GM19238 (cell line): ENCODE data around the gene MPP7.

Experiments
- DNase-seq: peaks from one replicate; pipeline ENCODE4 v3.0.0; 2011; ENCODE audit warnings: low spot score; ENCODE audit not compliant: insufficient read length

MPP7 gene

DNA sequence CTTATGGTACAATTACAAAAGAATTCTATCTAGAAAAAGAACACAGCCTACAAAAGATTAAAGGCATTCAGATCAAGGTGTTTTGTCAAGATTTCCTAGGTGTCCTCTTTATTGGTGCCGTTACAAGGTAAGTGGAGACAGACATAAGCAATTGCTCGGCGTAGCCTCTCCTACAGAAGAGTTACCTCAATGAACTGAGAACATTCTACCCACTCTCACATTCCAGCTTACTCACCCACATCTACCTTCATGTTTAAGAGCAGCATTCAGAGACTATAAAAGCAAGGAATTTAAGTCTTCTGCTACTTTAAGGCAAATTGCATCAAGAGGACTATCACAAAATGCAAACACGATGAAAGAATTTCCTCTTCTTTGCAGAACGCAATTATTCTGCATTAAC is 29.5 kb downstream of the MPP7 start:
- no peak for DNase-seq

GRCh38 chr10:28269842-28270456 is 32.9 kb downstream of the MPP7 start:
- DNase-seq: no peak

GRCh38 chr10:28266449-28267224 is 36.2 kb downstream of the MPP7 start:
- no peak for DNase-seq

DNA sequence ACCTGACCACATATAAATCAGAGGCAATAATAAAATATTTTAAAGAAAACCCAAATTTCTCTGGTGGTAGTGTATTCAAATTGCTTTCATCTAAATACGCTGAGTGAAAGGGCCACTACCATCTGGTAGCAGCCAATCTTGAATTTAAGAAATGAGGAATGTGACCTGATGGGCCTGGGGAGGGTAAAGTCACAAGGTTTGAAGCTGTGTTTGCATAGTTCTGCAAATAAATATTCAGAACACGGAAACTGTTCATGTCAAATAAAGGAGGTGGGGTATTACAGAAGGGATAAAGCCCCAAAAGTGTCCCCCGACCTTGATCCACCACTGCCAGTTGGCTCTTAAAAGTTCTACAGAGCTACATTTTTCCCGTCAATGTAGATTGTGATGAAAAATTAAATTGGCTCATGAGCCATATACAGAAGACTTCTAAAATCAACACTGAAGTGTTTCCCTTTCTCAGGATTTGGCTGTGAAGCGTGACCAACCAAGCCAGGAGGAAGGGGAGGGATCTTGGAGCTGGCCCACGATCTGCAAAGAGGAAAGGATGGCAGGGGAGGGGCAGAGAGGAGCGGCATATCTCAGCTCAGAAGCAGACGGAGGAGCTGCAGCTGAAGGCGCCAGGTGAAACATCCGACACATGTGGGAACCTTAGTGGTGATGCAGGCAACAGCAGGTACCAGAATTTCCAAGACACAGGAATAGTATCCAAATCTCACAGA is 39.6 kb downstream of the MPP7 start:
- no peak for DNase-seq

- DNase-seq: no peak
Measured at GRCh38 chr10:28256776-28257175, 46.1 kb downstream of the MPP7 start.

DNA sequence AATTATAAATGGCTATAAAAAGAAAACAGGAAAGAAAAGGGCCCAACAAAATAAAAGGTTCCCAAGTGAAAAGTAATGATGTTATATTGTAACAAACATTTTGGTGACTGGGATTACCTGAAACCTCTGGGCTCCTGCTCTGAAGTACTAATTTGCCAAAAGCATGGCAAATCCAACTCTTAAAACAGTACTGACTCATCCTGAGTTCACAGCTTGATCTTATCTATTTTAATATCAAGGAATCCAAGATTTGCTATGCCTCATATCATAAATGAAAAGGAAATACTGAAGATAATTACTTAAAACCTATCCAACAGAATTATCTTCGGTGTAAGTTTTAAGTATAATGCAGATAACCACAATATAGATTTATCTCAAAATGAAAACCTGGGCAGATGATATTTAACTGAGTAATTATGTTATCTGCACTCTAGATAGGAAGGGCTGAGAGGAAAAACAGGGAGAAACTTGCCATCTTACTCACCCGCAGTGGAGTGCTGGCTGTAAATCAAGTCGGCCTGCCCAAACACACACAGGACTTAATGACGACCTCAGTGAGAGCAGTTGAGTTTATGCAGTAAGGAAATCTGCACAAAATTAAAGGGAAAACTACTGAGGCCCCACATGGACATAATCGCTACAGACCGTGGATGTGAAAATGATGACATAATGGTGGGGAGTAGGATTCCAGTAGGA is 48.4 kb downstream of the MPP7 start:
- DNase-seq: no peak

- DNase-seq: no peak
Measured at GRCh38 chr10:28253169-28253785, 49.6 kb downstream of the MPP7 start.
